T-helper 2 cell treated with Interferon-gamma antibody and Interleukin-4, amounts not matched to agents 100 ng/mL and 5 ng/mL, for 36 hours (primary cell): ENCODE data around the gene L1CAM. TPM values are rescaled to one million over a fixed set of nuclear protein-coding genes. Genes with fewer than 3 reads are reported as not detected.

Experiments
- intact Hi-C: fragments of 100-400 bp; cut with micrococcal nuclease; formaldehyde crosslinking; loops from one replicate; pipeline ENCODE4 v1.15.1; 2023
- total RNA-seq: library from RNA; stranded (reverse); gene quantifications from 2 replicates; pipeline ENCODE4 v1.2.3, GENCODE V29; 2022

Gene L1CAM
- total RNA-seq, 1 donor from 2014 or later = 6.3 TPM

DNA sequence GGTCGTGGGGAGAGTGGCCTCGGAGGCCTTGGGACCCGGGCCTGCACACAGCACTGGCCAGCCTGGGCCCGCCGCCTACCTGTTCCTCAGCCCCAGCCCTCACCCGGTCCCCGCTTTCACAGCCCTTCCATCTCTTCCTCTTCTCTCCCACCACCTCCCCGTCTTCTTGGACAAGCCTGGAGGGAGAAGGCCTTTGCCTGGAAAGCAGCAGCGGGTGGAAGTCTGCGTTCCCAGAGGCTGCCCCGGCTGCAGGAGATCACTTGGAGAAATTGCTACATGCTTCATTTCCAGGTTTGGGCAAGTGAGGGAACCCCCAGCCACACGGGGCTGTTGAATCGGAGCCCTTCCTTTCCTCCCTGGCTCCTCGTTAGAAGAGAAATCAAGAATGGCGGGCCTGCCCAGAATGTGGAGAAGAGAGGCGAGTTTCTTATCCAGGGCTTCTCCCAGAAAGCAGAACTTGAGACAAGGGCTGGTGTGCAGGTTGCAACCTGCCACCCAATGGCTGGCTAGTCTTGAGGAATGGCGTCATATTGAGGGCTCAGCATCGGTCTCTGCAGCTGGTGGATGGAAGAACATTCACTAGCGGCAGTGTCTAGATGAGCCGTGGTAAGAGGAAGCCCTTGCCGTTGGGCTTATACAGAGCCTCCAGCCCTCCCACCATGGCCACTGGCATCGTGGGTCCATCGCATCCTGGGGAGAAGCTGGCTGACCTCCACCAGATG is 54.4 kb downstream of the L1CAM start:
- intact Hi-C loops = no loop called here

DNA sequence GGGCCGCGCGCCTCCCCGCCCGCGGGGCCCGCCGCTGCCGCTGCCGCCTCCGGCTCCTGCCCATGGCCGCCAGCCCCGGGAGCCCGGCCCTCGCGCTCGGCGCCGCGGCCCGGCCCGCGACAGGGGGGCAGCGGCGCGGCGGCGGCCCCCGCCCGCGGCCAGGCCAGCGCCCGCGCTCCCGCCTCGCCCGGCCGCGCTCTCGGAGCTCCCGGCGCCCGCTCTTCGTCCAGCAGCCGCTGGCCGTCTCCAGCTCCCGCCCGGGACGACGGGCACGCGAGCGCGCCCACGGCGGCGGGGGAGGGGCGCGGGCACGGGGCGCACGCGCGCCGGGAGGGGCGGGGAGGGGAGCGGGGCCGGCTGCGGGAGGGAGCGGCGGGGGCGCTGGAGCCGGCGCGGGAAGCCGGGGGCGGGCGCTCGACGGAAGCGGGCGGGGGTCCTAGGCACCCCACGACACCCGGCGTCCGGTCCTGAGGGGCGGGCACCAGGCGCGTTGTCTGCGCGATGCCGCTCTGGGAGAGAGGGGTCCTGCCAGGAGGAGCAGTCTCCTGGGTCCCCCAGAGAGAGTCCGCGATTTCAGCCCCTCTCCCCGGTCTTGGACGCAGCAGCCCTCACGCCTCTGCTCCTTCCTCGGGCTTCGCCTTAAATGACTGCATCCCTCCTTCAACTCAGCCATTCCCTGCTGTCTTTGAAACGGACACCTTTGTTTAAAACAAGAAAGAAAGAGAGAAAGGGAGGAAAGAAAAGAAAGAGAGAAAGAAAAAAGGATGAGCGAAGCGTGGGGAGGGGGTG is 55.1 kb downstream of the L1CAM start:
- intact Hi-C loops = no loop called here

- intact Hi-C loops = no loop called here
Measured at GRCh38 chrX:153829799-153830639, 56.0 kb downstream of the L1CAM start, which contains the start of gene PDZD4. Gene PDZD4, minus strand, starts transcription at chrX:153830544. Its CDS starts 246 bp downstream, at chrX:153830298.

DNA sequence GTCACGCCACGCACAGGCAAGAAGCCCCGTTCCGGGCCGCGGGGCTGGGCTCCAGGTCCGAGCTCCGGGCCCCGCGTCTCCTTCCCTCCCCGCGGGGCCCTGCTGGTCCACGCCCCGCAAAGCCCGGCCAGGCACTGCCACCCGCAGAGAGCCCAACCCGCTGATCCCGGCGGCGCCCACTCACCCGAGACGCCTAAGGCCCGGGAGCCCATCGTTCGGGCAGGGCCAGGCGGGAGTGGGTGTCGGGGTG is 56.5 kb downstream of the L1CAM start:
- intact Hi-C loops = no loop called here

- intact Hi-C loops = no loop called here
Measured at GRCh38 chrX:153828723-153829548, 57.0 kb downstream of the L1CAM start.

DNA sequence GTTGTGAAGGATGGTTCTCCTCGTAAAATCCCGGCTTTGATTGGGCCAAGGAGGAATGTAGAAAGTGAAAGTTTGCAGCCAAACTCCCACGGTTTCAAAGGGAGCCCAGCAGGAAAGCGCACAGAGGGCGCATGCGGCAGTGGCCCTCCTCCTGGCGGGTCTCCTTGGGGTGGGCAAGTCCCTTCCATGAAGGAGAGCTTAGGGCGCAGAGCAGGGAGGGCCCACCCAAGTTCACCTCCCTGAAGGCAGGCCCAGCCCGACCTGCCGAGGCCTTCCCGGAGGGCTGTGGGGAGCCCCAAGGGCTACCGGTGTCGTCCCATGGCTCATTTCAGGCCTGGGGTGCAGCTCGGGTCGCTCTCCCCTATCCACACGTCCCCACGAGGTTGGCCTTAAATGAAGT is 57.7 kb downstream of the L1CAM start:
- intact Hi-C loops = no loop called here

DNA sequence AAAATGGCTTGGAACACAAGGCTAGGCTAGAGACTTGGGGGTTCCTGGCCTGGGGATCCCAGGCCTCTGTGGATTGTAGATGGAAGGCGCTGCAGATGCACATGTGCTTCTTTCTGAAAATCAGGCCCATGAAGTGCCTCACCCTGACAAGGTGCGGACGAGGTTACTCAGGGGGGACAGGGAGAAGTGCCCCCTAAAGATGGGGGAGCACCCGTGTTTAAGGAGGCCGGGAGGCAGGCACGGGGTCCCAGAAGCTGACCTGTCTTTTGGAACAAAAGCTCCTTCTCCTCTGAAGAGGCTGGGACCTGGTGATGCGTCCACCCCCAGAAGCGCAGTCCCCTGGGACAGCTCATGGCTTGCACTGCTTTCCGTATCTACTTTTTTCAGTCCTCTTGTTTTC is 58.1 kb downstream of the L1CAM start:
- intact Hi-C loops = no loop called here

DNA sequence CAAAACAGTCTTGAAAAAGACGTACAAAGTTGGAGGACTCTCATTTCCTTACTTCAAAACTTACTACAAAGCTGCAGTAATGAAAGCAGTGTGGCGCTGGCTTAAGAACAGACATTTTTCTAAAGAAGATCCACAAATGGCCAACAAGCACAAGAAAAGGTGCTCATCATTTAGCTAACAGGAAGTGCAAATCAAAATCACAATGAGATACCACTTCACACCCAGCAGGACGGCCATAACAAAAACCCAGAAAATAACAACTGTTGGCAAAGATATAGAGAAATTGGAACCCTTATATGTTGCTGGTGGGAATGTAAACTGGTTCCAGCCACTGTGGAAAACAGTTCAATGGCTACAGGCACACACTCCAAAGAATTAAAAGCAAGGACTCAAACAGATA is 59.0 kb downstream of the L1CAM start:
- intact Hi-C loops = no loop called here

DNA sequence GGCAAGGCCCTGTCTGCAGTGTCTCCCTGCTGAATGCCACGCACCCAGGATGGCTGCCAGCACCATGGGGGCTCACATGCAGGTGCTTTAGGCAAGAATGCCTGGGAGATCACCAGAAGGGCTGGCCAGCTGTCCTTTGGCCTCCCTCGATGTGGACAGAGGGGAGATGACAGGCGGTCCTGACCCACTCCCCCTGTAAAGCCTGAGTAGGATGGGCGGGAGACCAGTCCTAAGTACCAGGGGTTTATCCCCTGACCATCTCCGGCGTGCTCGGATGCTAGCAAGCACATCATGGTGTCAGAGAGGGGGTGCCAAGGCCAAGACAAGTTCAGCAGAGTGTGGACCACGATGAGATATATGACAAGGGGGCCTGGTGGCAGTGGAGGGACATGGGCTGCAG is 60.9 kb downstream of the L1CAM start:
- intact Hi-C loops = no loop called here

GRCh38 chrX:153824348-153824747 is 61.6 kb downstream of the L1CAM start:
- intact Hi-C loops = no loop called here

DNA sequence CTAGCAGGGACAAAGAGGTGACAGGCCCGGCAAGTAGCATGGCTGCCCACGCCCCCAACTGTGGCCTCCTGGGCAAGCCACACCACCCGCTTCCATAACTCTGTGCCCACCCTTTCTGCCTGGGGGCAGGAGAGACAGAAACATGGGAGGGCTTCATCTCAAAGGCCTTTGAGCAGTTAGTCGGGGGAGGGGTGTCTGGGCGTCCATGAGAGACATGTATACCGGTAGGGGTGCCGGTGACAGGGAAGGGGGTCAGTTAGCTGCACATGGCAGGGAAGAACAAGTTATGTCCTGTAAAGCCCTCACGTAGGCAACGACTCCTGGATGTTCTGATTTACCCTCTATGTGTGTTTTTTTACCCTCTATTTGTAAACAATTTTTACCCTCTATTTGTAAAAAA is 64.9 kb downstream of the L1CAM start:
- intact Hi-C loops = no loop called here

- intact Hi-C loops = no loop called here
Measured at GRCh38 chrX:153820601-153821000, 65.4 kb downstream of the L1CAM start.

GRCh38 chrX:153819384-153820040 is 66.5 kb downstream of the L1CAM start:
- intact Hi-C loops = loop anchor here (10.0 kb wide), 1 partner anchor 55 kb away; no protein-coding TSS in a partner anchor

- intact Hi-C loops = loop anchor here (10.0 kb wide), 1 partner anchor 56 kb away; no protein-coding TSS in a partner anchor
Measured at GRCh38 chrX:153818571-153819383, 67.2 kb downstream of the L1CAM start.

DNA sequence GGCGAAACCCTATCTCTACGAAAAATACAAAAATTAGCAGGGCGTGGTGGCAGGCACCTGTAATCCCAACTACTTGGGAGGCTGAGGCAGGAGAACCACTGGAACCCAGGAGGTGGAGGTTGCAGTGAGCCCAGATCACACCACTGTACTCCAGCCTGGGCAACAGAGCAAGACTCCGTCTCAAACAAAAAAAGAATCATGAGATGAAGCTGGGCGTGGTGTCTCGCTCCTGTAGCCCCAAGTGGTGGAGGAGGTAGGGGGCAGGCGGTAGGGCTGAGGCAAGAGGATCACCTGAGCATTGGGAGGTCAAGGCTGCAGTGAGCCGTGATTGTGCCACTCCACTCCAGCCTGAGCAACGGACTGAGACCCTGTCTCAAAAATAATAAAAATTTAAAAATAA is 67.9 kb downstream of the L1CAM start:
- intact Hi-C loops = loop anchor here (10.0 kb wide), 1 partner anchor 57 kb away; no protein-coding TSS in a partner anchor

- intact Hi-C loops = loop anchor here (10.0 kb wide), 1 partner anchor 58 kb away; no protein-coding TSS in a partner anchor
Measured at GRCh38 chrX:153816831-153817690, 68.9 kb downstream of the L1CAM start.

DNA sequence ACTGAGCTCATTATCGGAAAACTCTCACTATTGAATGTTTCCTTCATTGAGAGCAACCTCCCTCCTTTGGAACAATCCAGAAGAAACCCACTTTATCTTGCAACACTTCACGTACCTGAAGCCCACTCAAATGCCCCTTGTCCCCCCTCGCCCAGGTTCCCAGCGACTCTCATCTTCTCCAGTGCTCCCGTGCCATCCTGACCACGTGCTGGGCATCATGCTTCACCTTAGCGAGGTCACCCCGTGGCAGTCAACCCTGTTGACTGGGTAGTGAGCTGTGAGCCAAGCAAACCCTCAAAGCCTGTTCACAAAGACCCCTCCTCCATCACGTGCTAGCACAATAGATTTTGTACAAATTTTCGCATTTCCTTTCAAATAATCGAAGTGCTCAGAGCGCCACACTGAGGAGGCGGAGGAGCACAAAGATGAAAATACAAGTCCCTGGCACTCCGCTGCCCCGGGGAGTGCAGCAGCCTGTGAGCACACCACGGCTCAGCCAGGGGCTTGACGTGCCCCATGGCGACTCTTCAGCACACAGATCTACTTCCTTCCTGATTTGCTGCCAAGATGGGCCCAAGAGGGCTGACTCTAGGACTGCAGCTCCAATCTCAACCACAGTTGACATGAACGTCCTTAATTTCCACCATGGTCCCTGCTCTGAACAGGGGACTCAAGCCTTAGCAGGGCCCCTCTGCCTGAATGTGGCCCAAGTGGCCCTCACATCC is 71.2 kb downstream of the L1CAM start:
- intact Hi-C loops = loop anchor here (10.0 kb wide), 1 partner anchor 60 kb away; no protein-coding TSS in a partner anchor

- intact Hi-C loops = loop anchor here (10.0 kb wide), 1 partner anchor 62 kb away; no protein-coding TSS in a partner anchor
Measured at GRCh38 chrX:153813161-153813560, 72.8 kb downstream of the L1CAM start.
